Amniotic epithelial cell (primary cell): ENCODE results near the gene MOB1B.
"Not testable (repeated sequence)": the region's sequence is repeated elsewhere in the genome, so short reads cannot be mapped to it uniquely, and the experiment has no call there.

Source experiments
- DNase-seq: peaks from one replicate; pipeline ENCODE4 v3.0.0-alpha.2; 2010; ENCODE audit warnings: low read depth

MOB1B gene

DNA sequence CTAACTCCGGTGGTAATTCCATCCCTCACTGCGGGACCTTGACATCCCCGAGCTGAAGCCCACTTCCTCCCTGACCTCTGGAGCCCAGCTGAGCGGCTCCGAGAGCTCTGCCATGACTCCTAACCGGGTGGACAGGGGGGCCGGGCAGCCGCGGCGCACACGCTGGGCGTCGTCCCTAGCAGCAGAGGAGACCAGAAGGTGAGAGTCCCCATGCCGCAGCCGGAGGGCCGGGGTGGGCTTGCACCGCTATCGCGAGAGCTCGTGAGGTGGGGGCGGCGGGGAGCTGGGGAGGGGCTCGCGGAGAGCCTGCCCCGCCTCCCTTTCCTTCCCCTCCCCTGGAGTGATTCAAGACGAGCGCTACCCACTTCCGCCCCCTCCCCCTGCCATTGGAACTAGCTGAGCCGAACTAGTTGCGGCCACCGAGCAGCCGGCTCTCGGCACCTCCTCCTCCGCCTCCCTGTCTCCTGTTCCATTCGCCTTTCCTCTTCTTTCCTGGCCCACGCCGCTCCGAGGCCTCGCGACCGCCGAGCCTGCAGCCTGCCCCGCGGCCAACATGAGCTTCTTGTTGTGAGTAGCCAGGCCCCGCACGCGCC, at the start of gene MOB1B:
Gene MOB1B, plus strand, starts transcription at position 386 of the 593 bp plus-strand sequence. Its CDS starts 168 bp downstream, at position 554.
- peak; percentile 82 for DNase-seq

DNA sequence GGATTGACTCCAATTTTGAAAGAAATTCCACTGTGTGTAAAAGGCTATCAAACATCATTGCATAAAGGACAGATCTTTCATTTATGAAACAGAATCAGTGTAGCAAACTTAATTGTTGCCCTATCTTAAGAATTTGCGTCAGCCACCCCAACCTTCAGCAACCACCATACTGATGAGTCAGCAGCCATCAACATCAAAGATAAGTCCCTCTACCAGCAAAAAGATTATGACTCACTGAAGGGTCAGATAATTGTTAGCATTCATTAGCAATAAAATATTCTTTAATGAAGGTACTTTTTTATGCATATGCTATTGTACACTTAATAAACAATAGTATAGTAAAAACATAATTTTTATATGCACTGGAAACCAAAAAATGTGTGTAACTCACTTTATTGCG, 46.7 kb upstream of the MOB1B start:
- DNase-seq = peak; percentile 85

DNA sequence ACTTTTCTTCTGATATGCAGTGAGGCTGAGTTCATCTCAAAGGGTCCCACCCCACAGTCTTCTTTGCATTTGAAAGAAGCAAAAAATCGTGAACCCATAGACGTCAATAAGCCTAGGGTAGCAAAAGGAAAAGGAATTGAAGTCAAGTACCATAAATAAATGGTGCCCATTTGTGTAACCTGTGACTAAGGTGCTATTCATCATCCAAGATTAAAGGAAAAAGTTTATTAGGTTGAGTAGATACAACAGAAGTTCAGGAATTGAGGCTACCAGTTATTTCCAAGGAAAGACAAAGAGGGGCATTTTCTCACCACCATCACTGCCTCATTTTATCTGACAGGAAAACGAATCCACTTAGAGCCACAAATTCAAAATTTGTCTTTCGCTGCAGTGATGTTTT, 43.7 kb upstream of the MOB1B start:
- DNase-seq = no peak

DNA sequence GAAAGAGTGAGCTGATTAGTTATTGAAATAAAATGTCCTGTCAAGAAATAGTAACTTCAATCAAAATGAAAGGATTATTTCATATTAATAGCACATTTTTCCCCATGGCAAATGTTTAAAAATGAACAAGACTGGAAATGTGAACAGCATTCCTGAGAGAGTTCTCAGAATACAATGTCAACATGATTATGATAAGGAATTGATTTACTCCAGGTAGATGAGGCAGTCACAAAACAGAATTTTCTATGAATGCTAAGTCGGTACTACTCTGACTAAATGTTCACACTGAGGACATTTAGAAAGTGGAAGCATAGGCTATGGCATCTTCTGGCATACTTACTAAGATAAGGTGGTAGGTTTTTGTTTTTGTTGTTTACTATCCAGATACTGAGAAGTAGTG, 43.1 kb upstream of the MOB1B start:
- peak; percentile 13 for DNase-seq

DNA sequence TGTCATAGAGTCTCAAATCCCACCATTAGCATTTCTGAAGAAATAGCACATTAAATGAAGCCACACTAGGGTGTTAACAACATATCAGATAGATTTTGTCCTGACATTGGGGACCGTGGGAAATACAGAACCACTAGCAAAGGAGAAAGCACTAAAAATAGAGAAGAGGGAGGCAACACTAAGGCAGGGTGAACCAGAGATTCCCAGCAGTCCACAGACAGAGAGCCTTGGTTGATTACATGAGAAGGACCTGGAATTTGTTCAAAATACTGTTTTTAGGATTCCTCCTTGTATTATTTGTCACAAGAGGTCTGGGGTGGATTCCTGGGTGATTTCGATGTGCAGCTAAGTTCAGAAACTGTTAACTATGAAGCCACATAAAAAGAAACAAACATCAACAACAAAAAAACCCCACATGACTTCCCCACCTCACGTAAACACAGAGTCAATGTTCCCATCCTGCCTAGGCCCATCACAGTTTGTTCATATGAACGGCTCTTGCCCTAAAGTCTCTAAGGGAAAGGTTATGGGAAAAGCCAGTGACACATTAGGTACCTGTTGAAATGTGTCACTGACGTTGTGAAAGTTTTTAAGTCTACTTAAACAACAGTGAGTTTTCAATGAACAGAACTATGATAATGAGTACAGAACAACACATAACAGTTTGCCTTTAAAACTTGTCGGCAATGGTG, 38.9 kb upstream of the MOB1B start:
- no peak for DNase-seq

DNA sequence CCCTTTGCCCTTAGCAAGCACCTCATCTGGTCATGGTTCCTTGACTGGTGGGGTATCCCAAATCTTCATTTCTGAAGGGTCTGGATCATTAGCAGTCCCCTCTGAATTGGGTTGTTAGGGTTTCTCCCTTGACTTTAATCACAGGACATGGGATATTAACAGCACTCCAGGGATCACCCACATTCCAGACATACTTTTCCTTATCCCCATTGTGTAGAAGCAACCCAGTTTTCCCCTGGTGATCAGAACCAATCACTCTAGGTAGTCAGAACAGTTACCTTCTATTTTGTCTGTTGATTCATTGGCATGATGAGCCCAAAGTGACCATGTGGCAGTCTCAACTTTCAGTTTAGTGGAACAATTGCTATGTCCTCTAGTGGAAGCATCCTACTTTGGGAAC, 33.4 kb upstream of the MOB1B start:
- no peak for DNase-seq

DNA sequence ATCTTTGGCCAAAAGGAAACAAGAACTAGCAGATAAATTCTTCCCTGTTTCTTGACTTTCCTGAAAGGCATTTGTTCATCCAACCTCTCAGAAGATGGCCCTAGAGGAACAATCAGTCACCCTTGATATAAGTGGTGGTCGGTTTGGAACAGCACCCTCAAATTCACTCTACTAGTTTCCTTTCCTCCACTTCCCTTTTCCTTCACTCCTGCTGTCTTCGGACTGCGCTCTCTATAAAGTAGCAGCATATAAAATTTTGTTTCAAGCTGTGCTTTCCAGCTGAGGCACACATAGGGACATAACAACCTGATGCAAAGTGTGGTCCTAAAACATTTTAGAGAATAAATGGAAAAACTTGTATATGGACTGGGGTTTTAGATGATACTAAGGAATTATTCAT, 29.0 kb upstream of the MOB1B start:
- DNase-seq = no peak

DNA sequence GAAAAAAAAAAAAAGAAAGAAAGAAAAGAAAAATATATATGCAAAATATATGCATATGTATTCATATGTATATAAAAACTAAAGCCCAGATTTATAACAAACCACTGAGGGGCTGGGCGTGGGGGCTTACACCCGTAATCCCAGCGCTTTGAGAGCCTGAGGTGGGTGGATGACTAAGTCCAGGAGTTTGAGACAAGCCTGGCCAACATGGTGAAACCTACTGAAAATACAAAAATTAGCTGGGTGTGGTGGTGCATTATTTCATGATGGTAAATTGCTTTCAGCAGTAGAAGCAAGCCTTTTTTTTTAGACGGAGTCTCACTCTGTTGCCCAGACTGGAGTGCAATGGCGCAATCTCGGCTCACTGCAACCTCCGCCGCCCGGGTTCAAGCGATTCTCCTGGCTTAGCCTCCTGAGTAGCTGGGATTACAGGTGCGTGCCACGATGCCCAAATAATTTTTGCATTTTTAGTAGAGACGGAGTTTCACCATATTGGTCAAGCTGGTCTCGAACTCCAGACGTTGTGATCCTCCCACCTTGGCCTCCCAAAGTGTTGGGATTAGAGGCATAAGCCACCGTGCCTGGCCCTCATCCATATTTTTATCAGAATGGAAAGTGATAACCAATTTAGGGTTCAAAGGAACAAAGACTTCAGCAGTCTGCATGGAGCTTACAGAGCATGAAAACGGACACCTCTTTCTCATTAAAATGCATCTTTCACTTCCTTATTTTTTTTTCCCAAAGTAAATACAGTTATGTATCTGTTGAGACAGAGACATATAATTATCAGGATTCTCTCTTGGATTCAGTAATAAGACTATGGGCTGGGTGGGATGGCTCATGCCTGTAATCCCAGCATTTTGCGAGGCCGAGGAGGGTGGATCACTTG, 27.7 kb upstream of the MOB1B start:
- no peak for DNase-seq

DNA sequence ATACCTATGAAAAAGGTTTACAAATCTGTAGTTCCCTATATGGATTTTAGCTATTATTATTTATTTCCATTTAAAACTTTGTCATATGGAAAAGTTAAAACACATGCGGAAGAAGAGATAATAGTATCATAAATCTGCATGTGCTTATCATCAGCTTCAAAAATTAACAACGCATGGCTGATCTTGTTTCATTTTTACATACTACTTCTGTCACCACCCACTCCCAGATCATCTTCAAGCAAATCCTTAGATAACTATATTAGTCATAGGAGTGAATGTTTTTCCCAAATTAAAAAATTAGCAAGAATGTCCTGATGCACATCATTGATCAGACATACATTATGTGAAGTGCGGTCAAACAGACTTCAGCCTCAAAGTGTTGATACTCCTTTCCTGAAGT, 24.6 kb upstream of the MOB1B start:
- no peak for DNase-seq

DNA sequence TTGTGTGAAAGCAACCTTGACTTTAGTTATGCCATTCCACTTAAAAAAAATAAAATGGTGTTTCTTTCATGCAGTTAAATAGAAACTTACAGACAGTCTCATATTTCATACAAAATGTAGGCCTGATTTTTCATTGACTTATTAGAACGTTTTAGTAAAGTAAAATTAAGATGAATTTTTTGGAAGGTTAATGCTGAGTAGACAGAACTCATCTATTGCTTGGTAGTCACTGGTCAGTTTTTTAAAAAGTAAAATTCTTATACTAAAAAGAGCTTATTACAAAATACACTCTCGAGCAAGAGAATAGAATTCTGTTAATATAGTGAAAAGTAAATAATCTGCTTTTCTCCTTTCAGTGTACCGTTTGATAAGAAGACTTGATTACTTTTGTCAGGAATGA, 21.4 kb upstream of the MOB1B start:
- no peak for DNase-seq

DNA sequence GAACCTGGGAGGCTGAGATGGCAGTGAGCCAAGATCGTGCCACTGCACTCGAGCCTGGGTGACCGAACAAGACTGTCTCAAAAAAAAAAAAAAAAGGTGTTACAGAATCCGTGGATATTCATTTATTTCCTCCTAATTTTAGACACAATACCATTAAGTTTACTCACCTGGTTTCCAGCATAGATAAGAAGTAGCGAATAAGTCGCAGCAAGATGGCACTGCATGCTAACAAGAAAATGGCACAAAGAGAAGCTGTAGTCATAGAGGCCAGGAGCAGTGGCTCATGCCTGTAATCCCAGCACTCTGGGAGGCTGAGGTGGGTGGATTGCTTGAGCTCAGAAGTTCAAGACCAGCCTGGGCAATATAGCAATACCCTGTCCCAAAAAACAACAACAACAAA, 17.0 kb upstream of the MOB1B start:
- no peak for DNase-seq

DNA sequence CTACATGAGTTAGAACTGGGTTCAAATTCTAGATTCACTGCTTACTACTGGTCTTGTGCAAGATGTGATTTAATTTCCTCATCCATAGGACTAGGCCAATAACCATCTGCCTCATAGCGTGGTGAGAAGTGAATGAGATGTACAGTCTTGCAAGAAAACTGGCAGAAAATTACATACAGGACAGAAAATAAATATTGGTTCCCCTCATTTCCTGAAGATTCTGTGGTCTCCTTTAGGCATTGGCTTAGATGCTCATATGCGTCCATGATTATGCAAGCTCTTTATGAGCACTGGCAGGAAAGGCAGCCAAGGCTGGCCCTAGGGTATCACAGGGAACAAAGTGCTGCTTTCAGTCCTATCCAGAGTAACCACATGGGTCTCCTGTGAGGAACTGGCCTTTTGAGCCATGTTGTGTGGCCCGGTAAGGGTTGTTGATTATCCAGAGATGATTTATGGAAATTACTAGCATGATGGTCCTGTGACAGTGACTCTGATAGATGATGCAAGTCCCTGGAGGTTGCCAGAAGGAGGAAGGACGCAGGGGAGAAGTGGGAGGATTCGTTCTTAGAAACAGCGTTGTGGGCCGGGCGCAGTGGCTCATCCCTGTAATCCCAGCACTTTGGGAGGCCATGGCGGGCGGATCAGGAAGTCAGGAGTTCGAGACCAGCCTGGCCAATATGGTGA, 9.9 kb upstream of the MOB1B start:
- DNase-seq = no peak

DNA sequence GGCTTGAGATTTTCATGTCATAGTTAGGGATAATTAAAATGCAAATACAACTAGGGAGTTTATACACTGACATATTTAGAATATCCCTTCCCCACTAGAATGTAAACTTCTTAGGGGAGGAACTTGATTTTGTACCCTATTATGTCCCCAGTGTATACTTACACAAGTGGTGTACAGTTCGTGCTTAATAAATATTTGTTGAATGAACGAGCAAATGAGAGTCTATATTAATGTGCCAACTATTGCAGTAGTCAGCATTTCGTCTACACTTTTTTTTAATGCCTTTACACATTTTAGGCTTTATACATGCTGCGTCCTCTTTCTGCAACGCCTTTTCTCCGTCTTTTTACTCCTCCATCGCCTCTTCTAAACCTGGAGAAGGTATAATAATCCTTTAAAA, 8.4 kb upstream of the MOB1B start:
- DNase-seq = no peak

DNA sequence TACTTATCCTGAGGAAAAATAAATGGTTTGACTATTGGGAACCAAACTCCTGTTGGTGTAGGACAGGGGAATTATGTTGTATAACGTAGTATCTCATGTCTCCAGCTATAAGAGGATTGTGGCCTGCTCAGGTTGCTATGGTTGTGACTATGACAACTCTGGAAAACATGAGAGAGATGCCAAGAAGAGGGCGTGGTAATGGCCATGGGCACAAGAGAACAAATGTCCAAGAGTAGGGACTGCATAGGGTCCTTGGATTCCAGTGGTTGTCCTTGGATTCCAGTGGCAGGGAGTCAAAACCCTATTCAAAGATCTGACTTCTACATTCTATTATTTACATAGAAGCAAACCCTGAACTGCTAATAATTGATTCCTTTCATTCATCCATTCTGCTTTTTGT, 6.8 kb upstream of the MOB1B start:
- no peak for DNase-seq

DNA sequence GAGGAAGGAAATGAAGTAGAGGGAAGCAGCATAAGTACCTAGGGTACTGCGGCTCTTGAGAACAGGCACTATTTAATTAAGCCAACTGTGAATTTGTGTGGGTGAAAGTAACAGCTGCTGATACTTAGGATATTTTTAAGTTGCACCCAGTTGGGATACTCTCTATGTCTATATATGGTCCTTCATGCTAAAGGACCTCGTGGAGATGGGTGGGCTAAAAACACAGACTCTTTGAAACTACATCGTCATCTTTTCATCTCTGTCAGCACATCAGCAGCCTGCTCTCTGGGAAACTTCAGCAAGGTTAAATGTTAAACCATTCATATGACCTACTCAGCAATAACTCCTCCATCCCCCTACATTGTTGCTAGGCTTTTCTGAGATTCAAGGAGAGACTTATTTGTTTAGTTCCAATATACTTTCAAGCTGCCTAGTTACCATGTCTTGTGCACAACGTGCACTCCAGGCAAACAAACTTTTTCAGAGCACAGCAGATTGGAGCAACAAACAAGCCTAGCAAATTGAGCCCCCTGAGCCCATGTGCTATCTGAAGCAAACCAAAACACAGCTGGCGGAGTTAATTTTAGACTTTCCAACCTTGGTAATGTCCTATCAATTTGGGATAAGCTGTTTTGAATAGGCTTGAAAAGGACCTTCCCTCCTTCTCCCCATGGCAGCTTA, 6.2 kb upstream of the MOB1B start:
- no peak for DNase-seq

DNA sequence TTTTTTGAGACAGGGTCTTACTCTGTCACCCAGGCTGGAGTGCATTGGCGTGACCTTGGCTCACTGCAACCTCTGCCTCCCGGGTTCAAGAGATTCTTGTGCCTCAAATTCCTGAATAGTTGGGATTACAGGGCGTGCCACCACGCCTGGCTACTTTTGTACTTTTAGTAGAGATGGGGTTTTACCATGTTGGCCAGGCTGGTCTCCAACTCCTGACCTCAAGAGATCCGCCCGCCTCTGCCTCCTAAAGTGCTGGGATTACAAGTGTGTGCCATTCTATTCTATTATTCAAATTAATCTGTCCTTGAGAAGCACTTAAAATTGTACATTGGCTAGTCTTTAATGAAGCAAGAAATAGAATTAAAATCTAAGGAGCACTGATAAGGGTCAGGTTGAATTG, 3.6 kb upstream of the MOB1B start:
- DNase-seq = not testable (repeated sequence)

DNA sequence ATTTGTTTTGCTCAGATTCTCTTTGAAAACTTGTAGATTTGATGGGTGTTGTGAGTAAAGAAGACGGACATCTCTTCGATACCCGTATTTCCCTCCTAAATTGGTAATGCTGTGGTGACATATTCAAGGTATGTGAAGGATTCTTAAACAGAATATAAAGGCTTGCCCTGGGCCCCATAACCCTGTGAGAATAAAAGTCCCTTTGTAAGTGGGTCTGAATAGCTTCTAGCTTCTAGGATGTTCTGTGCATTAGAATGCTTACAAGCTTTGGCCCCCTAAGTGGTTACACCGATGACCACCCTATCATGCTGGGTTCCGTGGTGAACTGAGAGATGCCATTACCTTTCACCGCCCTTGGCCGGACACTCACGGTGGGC, 574 bp upstream of the MOB1B start:
- DNase-seq = no peak

DNA sequence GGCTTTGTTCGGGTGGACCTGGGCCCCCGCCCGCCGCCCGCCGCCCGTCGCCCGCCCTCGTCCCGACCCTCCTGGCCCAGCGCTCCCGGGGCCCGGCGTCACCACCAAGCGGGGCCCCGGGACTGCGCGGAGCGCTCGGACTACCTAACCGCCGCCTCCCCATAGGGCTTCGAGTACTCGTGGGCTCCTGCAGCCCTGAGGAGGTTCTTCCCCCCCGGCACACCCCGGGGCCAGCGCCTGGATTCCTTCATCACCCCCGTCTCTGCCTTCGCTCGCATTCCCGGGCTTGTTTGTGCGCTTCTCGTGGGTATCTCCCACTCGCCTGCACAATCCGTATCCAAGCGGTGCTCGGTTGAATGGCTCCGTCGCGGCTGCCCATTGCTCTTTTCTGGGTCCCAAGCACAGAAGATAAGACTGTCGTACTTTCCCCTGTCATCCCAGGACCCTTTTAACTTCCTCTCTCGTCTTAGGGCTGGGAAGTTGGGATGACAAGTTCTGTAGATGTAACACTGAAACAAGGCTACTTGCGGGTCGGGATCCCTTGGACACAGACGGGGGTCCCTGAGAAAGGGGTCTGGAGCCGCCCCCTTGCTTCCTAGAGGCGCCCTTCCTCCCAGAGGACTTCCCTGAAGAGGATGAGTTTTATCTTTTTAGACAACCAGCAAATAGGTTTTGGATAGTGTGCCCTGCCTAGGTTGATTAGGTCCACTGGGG, 565 bp downstream of the MOB1B start:
- DNase-seq = peak; percentile 48

DNA sequence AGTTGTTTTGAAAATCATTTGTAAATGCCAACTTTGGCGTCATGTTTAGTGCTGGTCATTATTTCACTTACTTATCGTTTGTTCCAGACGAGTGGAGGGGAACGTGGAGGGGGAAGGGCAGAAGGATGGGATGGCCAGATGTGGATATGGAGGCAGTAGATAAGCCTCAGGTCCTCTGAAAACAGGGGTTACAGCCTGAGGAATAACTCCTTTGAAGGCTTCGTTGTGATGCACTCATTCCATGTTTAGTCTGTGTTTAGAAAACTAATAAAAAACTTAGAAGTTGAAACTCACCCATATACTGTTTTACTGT, 1.1 kb downstream of the MOB1B start:
- DNase-seq = peak; percentile 24

DNA sequence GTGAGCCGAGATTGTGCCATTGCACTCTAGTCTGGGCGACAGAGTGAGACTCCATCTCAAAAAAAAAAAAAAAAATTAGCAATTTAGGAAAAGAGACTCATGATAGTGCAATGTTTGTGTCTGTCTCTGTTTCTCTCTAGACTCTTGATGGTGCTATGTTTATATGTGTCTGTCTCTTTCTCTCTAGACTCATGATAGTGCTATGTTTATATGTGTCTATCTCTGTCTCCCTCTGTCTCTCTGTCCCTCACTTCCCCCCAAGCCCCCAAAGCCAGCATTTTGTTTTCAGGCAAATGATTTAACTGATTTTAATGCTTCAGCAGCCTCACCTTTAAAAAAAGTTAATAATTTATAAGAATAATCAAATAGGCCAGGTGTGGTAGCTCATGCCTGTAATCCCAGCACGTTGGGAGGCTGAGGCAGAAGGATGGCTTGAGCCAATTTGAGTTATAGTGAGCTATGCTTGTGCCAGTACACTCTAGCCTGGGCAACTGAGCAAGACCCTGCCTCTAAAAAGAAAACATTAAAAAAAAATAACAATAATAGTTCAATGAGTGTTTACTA, 6.9 kb downstream of the MOB1B start:
- no peak for DNase-seq

DNA sequence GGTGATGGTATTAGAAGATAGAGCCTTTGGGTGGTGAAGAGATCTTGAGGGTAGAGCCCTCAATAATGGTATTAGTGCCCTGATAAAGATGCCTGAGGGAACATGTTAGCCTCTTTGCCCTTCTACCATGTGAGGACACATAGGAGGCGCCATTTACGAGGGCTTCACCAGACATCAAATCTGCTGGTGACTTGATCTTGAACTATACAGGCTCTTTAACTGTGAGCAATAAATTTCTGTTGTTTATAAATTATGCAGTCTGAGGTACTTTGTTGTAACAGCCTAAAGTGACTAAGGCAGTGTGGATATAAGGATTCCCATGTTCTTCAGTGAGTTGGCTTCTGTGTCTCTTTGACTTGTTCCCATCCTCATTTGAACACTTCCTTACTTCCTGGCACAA, 11.8 kb downstream of the MOB1B start:
- DNase-seq = no peak
